ENCODE results near the gene ABHD16A.

ABHD16A gene

GRCh38 chr6:31651602-31652191 lies 51.4 kb downstream of the ABHD16A start:
- DNase-seq (ENCODE audit: low read depth), result peak; percentile 35
- peak overlapping the region; percentile 89 for H3K4me3 ChIP-seq (ENCODE audit: control insufficient read depth, low read depth, low read length)
- TF ChIP-seq CTCF (IDR thresholded peaks at IDR 0.05; ENCODE audit: control insufficient read depth, insufficient read depth, low read depth, low read length, missing control alignments), result no peak

- TF ChIP-seq CTCF (IDR thresholded peaks at IDR 0.05; ENCODE audit: control insufficient read depth, insufficient read depth, low read depth, low read length, missing control alignments), result no peak
- no peak overlapping the region for H3K4me3 ChIP-seq (ENCODE audit: control insufficient read depth, low read depth, low read length)
Measured at GRCh38 chr6:31645325-31645724, 57.8 kb downstream of the ABHD16A start.

GRCh38 chr6:31643818-31644454 lies 59.2 kb downstream of the ABHD16A start:
- no peak overlapping the region for H3K4me3 ChIP-seq (ENCODE audit: control insufficient read depth, low read depth, low read length)
- no peak for DNase-seq (ENCODE audit: low read depth)
- TF ChIP-seq CTCF (IDR thresholded peaks at IDR 0.05; ENCODE audit: control insufficient read depth, insufficient read depth, low read depth, low read length, missing control alignments), result no peak

More at GRCh38 chr6:31645325-31645724, 57.8 kb downstream of the ABHD16A start:
- no peak for DNase-seq (ENCODE audit: low read depth)

- no peak for DNase-seq (ENCODE audit: low read depth)
- TF ChIP-seq CTCF (IDR thresholded peaks at IDR 0.05; ENCODE audit: control insufficient read depth, insufficient read depth, low read depth, low read length, missing control alignments), result no peak
- no peak overlapping the region for H3K4me3 ChIP-seq (ENCODE audit: control insufficient read depth, low read depth, low read length)
Measured at GRCh38 chr6:31642798-31643570, 60.1 kb downstream of the ABHD16A start.

GRCh38 chr6:31641370-31641769 lies 61.8 kb downstream of the ABHD16A start:
- TF ChIP-seq CTCF (IDR thresholded peaks at IDR 0.05; ENCODE audit: control insufficient read depth, insufficient read depth, low read depth, low read length, missing control alignments), result no peak
- H3K4me3 ChIP-seq (ENCODE audit: control insufficient read depth, low read depth, low read length), result no peak overlapping the region
- DNase-seq (ENCODE audit: low read depth), result no peak

GRCh38 chr6:31640612-31641011 lies 62.5 kb downstream of the ABHD16A start:
- DNase-seq (ENCODE audit: low read depth), result no peak
- no peak for TF ChIP-seq CTCF (IDR thresholded peaks at IDR 0.05; ENCODE audit: control insufficient read depth, insufficient read depth, low read depth, low read length, missing control alignments)
- no peak overlapping the region for H3K4me3 ChIP-seq (ENCODE audit: control insufficient read depth, low read depth, low read length)

Data from AG09309 (cell line).